Measurements from ENCODE around the gene FLRT3.

FLRT3 gene

GRCh38 chr20:14295238-14295637 lies 42.2 kb downstream of the FLRT3 start:
- H3K36me3 Mint-ChIP-seq, result no peaks in the 10 kb centered on the region
- no peak overlapping the region for H3K27ac Mint-ChIP-seq
- no peaks in the 10 kb centered on the region for H3K9me3 Mint-ChIP-seq
- no peaks in the 10 kb centered on the region for H3K4me1 Mint-ChIP-seq
- no peak for ATAC-seq
- H3K27me3 Mint-ChIP-seq, result no peaks in the 10 kb centered on the region
- no peak overlapping the region for H3K4me3 Mint-ChIP-seq

DNA sequence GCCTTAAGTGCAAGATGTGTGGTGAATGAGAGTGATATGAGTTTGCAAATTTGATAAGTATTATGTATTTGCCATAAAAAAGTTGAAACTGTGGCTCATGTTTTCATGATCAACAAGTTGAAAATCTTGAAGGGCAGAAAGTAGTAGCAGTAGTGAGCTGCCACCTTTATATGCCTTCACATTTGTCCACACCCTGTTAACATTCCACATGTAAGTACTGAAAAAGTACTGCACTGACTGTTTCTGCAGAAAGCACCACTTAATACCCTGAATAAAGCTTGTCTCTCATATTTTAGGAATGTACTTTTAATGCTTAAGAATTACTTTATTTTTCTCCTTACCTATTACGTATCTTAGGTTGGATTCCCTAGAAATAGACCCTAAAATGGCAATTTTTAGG lies 45.9 kb downstream of the FLRT3 start:
- ATAC-seq, result no peak
- Mint-ChIP-seq H3K9me3 (no peaks in the 10 kb centered on the region), H3K36me3 (no peaks in the 10 kb centered on the region), H3K4me3 (no peak overlapping the region), H3K4me1 (no peaks in the 10 kb centered on the region), H3K27me3 (no peaks in the 10 kb centered on the region), H3K27ac (no peak overlapping the region)

- Mint-ChIP-seq H3K4me1 (no peaks in the 10 kb centered on the region), H3K9me3 (no peaks in the 10 kb centered on the region), H3K36me3 (no peaks in the 10 kb centered on the region), H3K27ac (no peak overlapping the region), H3K4me3 (no peak overlapping the region), H3K27me3 (no peaks in the 10 kb centered on the region)
- ATAC-seq, result no peak
These were observed 48.8 kb downstream of the FLRT3 start for GRCh38 chr20:14288341-14289330.

DNA sequence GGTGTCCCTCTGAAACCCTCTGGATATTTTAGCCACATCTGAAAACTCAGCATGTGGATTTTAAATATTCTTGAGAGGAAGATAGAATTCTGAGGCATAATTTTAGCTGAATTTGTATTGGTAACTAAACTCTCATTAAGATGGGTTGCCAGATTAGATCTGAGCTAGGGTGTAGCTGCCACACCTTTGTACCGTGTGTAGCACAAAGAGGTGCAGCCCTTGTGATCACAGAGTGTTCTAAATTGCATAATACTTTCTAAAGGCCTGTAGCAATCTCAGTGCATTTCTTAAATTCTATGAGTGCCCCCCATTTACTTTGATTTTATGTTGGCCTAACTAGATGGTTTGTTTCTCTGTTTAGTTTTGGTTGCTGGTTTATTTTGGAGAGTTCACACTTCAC lies 53.0 kb downstream of the FLRT3 start:
- H3K27me3 Mint-ChIP-seq, result no peaks in the 10 kb centered on the region
- no peak overlapping the region for H3K27ac Mint-ChIP-seq
- H3K4me1 Mint-ChIP-seq, result no peaks in the 10 kb centered on the region
- ATAC-seq, result no peak
- no peak overlapping the region for H3K4me3 Mint-ChIP-seq
- peaks cover 3% of the 10 kb centered on the region for H3K9me3 Mint-ChIP-seq
- H3K36me3 Mint-ChIP-seq, result no peaks in the 10 kb centered on the region

DNA sequence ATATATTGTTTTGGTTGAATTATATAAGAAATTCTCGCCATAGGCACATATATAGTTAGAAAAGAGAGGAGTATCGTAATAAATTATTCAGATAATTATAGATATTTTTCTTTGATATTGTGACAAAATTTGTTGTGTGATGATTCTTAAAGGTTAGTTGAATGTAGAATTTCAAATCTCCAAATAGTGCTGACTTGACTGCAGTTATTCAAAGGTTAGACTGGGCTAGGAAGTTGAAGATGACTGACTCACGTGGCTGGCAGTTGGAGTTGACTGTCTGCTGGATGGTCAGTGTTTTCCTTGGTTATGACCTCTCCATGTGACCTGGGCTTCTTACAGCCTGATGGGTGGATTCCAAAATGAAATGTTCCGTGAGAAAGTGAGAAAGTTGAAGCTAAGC lies 55.3 kb downstream of the FLRT3 start:
- no peaks in the 10 kb centered on the region for H3K4me1 Mint-ChIP-seq
- ATAC-seq, result no peak
- H3K27me3 Mint-ChIP-seq, result no peaks in the 10 kb centered on the region
- no peak overlapping the region for H3K27ac Mint-ChIP-seq
- no peaks in the 10 kb centered on the region for H3K36me3 Mint-ChIP-seq
- no peak overlapping the region for H3K4me3 Mint-ChIP-seq
- peaks cover 3% of the 10 kb centered on the region for H3K9me3 Mint-ChIP-seq

All from stimulated activated memory B cell treated with anti-CD40 and anti-IgM and Interleukin-4, amounts not matched to agents 10 μg/mL and 1 μg/mL and 100 μg/mL, for 72 hours (primary cell).